Keratinocyte (primary cell): Measurements from ENCODE around the gene ETNK2. TPM values are rescaled to one million over a fixed set of nuclear protein-coding genes. Genes with fewer than 3 reads are reported as not detected.

Experiments used
- DNase-seq: peaks from one replicate; pipeline ENCODE4 v3.0.0-alpha.2; 2011; ENCODE audit warnings: low read depth, missing footprints, low spot score
- FAIRE-seq: peaks from 2 replicates; lab custom pipeline; 2011; peaks lifted over from hg19 to GRCh38; lab: Jason Lieb, UNC
- H2AFZ ChIP-seq: 2 replicates; pipeline ENCODE4 v1.6.0; 2012; ENCODE audit warnings: low read length, control low read depth, inconsistent platforms; ENCODE audit not compliant: control insufficient read depth
- H3K27ac ChIP-seq: 2 replicates; pipeline ENCODE4 v1.5.1; 2011; ENCODE audit warnings: low read length; ENCODE audit not compliant: control insufficient read depth, insufficient read depth
- H3K27me3 ChIP-seq: 3 replicates; pipeline ENCODE4 v1.6.0; 2011; ENCODE audit warnings: low read length; ENCODE audit not compliant: control insufficient read depth, insufficient read depth; ENCODE audit errors: extremely low read depth
- H3K36me3 ChIP-seq, 2 experiments: 2 replicates in 1 of 2; 3 replicates in 1 of 2; pipeline ENCODE4 v1.5.1; 2011; ENCODE audit warnings: low read length in 2 of 2, mild to moderate bottlenecking in 1 of 2; ENCODE audit not compliant: control insufficient read depth in 2 of 2, insufficient read depth in 2 of 2; ENCODE audit errors: extremely low read depth in 1 of 2
- H3K4me1 ChIP-seq: 3 replicates; pipeline ENCODE4 v1.5.1; 2011; ENCODE audit warnings: low read length; ENCODE audit not compliant: control insufficient read depth, insufficient read depth; ENCODE audit errors: extremely low read depth
- H3K4me2 ChIP-seq: 3 replicates; pipeline ENCODE4 v1.6.0; 2011; ENCODE audit warnings: low read depth, low read length; ENCODE audit not compliant: control insufficient read depth, insufficient read depth; ENCODE audit errors: extremely low read depth
- H3K4me3 ChIP-seq, 3 experiments: fragments of 200-600 bp in 1 of 3; sonication (generic) in 1 of 3; 2 replicates in 2 of 3; 3 replicates in 1 of 3; pipeline ENCODE4 v1.5.1; 2011 to 2016; ENCODE audit warnings: low read length in 3 of 3, mild to moderate bottlenecking in 3 of 3, control low read depth in 2 of 3, inconsistent platforms in 1 of 3, low read depth in 1 of 3, mixed read lengths in 1 of 3, mixed run types in 1 of 3, moderate library complexity in 1 of 3; ENCODE audit not compliant: control insufficient read depth in 2 of 3, insufficient read depth in 2 of 3; ENCODE audit errors: extremely low read depth in 1 of 3
- H3K79me2 ChIP-seq: 2 replicates; pipeline ENCODE4 v1.6.0; 2012; ENCODE audit warnings: low read length; ENCODE audit not compliant: control insufficient read depth, insufficient read depth
- H3K9ac ChIP-seq: 3 replicates; pipeline ENCODE4 v1.6.0; 2011; ENCODE audit warnings: low read length; ENCODE audit not compliant: control insufficient read depth, insufficient read depth; ENCODE audit errors: extremely low read depth
- H3K9me1 ChIP-seq: 3 replicates; pipeline ENCODE4 v1.6.0; 2011; ENCODE audit warnings: low read length; ENCODE audit not compliant: control insufficient read depth, insufficient read depth; ENCODE audit errors: extremely low read depth
- H3K9me3 ChIP-seq: 2 replicates; pipeline ENCODE4 v1.5.1; 2012; ENCODE audit warnings: low read depth, low read length; ENCODE audit not compliant: control insufficient read depth
- H4K20me1 ChIP-seq: 3 replicates; pipeline ENCODE4 v1.6.0; 2011; ENCODE audit warnings: low read length; ENCODE audit not compliant: control insufficient read depth, insufficient read depth; ENCODE audit errors: extremely low read depth
- CTCF ChIP-seq, 3 experiments: IDR thresholded peaks in 1 of 3; conservative IDR thresholded peaks in 1 of 3; optimal IDR thresholded peaks in 1 of 3; 2 replicates in 2 of 3; 3 replicates in 1 of 3; pipeline versions ENCODE3 to v1.5.1; 2011; ENCODE audit warnings: low read length in 3 of 3, mild to moderate bottlenecking in 3 of 3, moderate library complexity in 2 of 3, control low read depth in 1 of 3, inconsistent platforms in 1 of 3; ENCODE audit not compliant: insufficient read depth in 2 of 3; ENCODE audit errors: extremely low read depth in 1 of 3
- EZH2 ChIP-seq: IDR thresholded peaks from one replicate; pipeline ENCODE4 v1.6.1; 2012; ENCODE audit warnings: inconsistent platforms, mild to moderate bottlenecking, low read length, moderate library complexity
- dilution Hi-C: fragments of 300-500 bp; cut with MboI; formaldehyde crosslinking; loops from one replicate; pipeline ENCODE4 v1.7.0; 2020; ENCODE audit warnings: low sequenced_read_pairs; ENCODE audit not compliant: extremely low pct_ligation_motif_present
- polyA plus RNA-seq, 5 experiments: library from polyadenylated mRNA; depleted of rRNA in 3 of 5; stranded (reverse) in 3 of 5; stranded (forward) in 1 of 5; unstranded in 1 of 5; fragments of >200 nt; gene quantifications; 1 replicate in 1 of 5; 2 replicates in 3 of 5; 3 replicates in 1 of 5; pipeline versions ENCODE4 v1.2.1 to v1.2.3, GENCODE V29; 2011 to 2012; ENCODE audit warnings: missing spikeins in 2 of 5, low read depth in 1 of 5, low replicate concordance in 1 of 5

ETNK2 gene
- polyA plus RNA-seq, 1 donor (not counting 4 experiments of a cell fraction or from before 2014, with no cell fraction given): 18.4 TPM

- Histone ChIP-seq H3K9ac (no peak overlapping the region), H3K79me2 (peaks cover 3% of the 10 kb centered on the region), H3K4me3 (no peak overlapping the region), H3K36me3 (no peaks in the 10 kb centered on the region), H4K20me1 (no peaks in the 10 kb centered on the region), H3K9me3 (no peaks in the 10 kb centered on the region), H3K27ac (no peak overlapping the region), H3K9me1 (no peaks in the 10 kb centered on the region), H3K4me1 (no peaks in the 10 kb centered on the region), H2AFZ (no peak overlapping the region), H3K4me2 (no peak overlapping the region), H3K27me3 (no peaks in the 10 kb centered on the region)
- dilution Hi-C loops: no loop called here
- no peak for FAIRE-seq
- no peak for TF ChIP-seq EZH2
- TF ChIP-seq CTCF (optimal IDR thresholded peaks at IDR 0.05 in 1 of 3, IDR thresholded peaks at IDR 0.05 in 1 of 3, conservative IDR thresholded peaks at IDR 0.05 in 1 of 3; ENCODE audit: extremely low read depth in 1 of 3, insufficient read depth in 2 of 3, low read length in 3 of 3): no peak
- no peak for DNase-seq
These were observed 56.8 kb downstream of the ETNK2 start for GRCh38 chr1:204094856-204095634.

- dilution Hi-C loops: no loop called here
These were observed 57.5 kb downstream of the ETNK2 start for GRCh38 chr1:204094313-204094729.

More at GRCh38 chr1:204094313-204094729, 57.5 kb downstream of the ETNK2 start:
- no peaks in the 10 kb centered on the region for H4K20me1 ChIP-seq
- no peaks in the 10 kb centered on the region for H3K36me3 ChIP-seq
- no peak overlapping the region for H3K9ac ChIP-seq
- H3K27ac ChIP-seq: no peak overlapping the region
- H3K9me3 ChIP-seq: no peaks in the 10 kb centered on the region
- H3K79me2 ChIP-seq: peaks cover 3% of the 10 kb centered on the region
- H3K27me3 ChIP-seq: no peaks in the 10 kb centered on the region
- FAIRE-seq (no peak), DNase-seq (no peak)
- TF ChIP-seq EZH2 (no peak), CTCF (optimal IDR thresholded peaks at IDR 0.05 in 1 of 3, IDR thresholded peaks at IDR 0.05 in 1 of 3, conservative IDR thresholded peaks at IDR 0.05 in 1 of 3; ENCODE audit: extremely low read depth in 1 of 3, insufficient read depth in 2 of 3, low read length in 3 of 3) (no peak)
- H3K4me3 ChIP-seq: no peak overlapping the region
- H3K9me1 ChIP-seq: no peaks in the 10 kb centered on the region
- no peak overlapping the region for H3K4me2 ChIP-seq
- no peak overlapping the region for H2AFZ ChIP-seq
- no peaks in the 10 kb centered on the region for H3K4me1 ChIP-seq
